Mucosa of stomach (tissue), 1 donor: Measurements from ENCODE around the gene RIOX2.

Source experiments
- H3K27me3 ChIP-seq: one replicate; pipeline ENCODE4 v1.7.0; 2013; ENCODE audit warnings: mild to moderate bottlenecking, low read length; ENCODE audit not compliant: control insufficient read depth, insufficient read depth
- H3K36me3 ChIP-seq: one replicate; pipeline ENCODE4 v1.7.0; 2013; ENCODE audit warnings: low read length; ENCODE audit not compliant: control insufficient read depth, insufficient read depth
- H3K4me1 ChIP-seq: one replicate; pipeline ENCODE4 v1.7.0; 2013; ENCODE audit warnings: mild to moderate bottlenecking, low read length; ENCODE audit not compliant: control insufficient read depth, insufficient read depth
- H3K4me3 ChIP-seq: one replicate; pipeline ENCODE4 v1.7.0; 2013; ENCODE audit warnings: low read length
- H3K9ac ChIP-seq: one replicate; pipeline ENCODE4 v1.7.0; 2013; ENCODE audit warnings: mild to moderate bottlenecking, low read length, moderate library complexity
- H3K9me3 ChIP-seq: one replicate; pipeline ENCODE4 v1.7.0; 2013; ENCODE audit warnings: mild to moderate bottlenecking, low read length, moderate library complexity; ENCODE audit not compliant: control insufficient read depth
- donor health status: Pancreatic carcinoma.

Gene RIOX2

DNA sequence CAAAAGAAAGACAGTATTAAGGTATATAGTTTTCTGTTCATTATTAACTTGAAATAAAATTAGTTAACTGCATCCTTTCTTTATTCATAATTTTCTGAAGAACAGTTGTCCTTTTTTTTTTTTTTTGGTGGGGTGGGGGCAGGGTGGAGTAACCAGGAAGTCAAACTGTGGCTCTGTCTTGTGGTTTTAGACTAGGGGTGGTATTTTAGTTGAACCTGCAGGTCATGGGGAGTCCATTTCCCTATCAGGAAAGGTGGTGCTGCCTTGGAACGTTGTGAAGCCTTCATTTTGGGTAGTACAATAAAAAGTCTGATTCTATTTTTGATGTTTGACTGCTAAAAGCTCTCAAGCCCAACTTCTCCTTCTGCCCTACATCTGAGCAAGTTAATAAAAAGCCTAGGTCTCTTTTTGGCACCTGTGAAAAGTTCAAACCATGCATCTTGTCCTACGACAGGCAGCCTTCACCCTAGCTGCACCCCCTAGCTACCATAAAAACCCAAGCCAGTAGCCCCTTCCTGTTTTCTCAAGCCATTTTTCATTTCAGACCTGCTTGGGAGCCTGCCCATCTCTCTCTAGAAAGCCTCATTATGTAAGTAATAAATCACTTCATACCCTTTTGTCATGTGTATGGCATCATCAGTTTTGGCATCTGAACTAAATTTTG, 31.2 kb upstream of the RIOX2 start:
- Histone ChIP-seq H3K4me3 (no peak overlapping the region), H3K9me3 (no peaks in the 10 kb centered on the region), H3K9ac (no peak overlapping the region), H3K36me3 (no peaks in the 10 kb centered on the region), H3K27me3 (no peaks in the 10 kb centered on the region), H3K4me1 (no peaks in the 10 kb centered on the region)

DNA sequence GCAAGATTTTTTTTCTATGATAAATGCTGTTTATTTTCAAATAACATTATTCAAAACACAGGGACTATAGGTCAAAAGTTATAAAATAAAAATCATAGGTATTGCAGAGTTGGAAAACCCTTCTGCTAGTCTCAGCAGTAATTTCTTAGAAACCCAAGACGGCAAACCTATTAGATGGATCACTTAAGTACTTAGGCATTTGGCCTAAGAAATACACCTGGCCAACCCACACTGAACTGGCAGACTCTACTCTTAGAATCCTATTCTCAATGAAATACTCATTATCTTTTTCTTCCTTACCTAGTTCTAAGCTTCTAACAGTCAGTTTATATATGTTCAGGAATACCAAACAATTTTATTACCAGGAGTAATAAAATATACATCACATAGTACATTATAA, 30.5 kb upstream of the RIOX2 start:
- no peaks in the 10 kb centered on the region for H3K36me3 ChIP-seq

GRCh38 chr3:97999994-98000393, 27.8 kb upstream of the RIOX2 start:
- Histone ChIP-seq H3K36me3 (no peaks in the 10 kb centered on the region), H3K9ac (no peak overlapping the region), H3K4me3 (no peak overlapping the region), H3K4me1 (no peaks in the 10 kb centered on the region), H3K27me3 (no peaks in the 10 kb centered on the region), H3K9me3 (no peaks in the 10 kb centered on the region)

More for the DNA sequence above, 30.5 kb upstream of the RIOX2 start:
- Histone ChIP-seq H3K27me3 (no peaks in the 10 kb centered on the region), H3K9me3 (no peaks in the 10 kb centered on the region), H3K9ac (no peak overlapping the region), H3K4me3 (no peak overlapping the region), H3K4me1 (no peaks in the 10 kb centered on the region)

DNA sequence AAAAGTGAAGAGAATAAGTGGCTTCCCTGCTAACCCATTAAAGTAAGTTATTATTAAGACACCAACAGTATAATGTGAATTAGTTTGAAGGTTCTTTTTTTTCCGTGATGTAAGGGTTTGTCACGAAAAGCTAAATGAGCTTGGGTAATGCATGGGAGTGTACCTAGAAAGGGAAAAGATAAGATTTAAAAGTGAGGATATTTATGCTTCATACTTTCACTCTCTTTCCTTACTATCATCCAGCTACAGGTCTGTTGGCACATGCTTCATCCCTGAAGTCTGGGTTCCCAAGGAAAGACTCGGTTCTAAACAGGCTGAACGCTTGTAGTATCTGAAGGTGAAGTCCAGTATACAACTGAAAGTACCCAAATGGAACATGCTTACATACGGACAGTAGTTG, 26.9 kb upstream of the RIOX2 start:
- H3K4me3 ChIP-seq = no peak overlapping the region
- H3K9me3 ChIP-seq = no peaks in the 10 kb centered on the region

GRCh38 chr3:97996988-97997387, 24.8 kb upstream of the RIOX2 start:
- Histone ChIP-seq H3K9ac (no peak overlapping the region), H3K9me3 (no peaks in the 10 kb centered on the region), H3K27me3 (no peaks in the 10 kb centered on the region), H3K4me1 (peaks cover 7% of the 10 kb centered on the region), H3K4me3 (no peak overlapping the region), H3K36me3 (no peaks in the 10 kb centered on the region)

More for the DNA sequence above, 26.9 kb upstream of the RIOX2 start:
- H3K9ac ChIP-seq = no peak overlapping the region
- no peaks in the 10 kb centered on the region for H3K27me3 ChIP-seq
- H3K4me1 ChIP-seq = peaks cover 7% of the 10 kb centered on the region
- no peaks in the 10 kb centered on the region for H3K36me3 ChIP-seq

GRCh38 chr3:97994328-97994945, 22.2 kb upstream of the RIOX2 start:
- H3K4me3 ChIP-seq = no peak overlapping the region
- no peaks in the 10 kb centered on the region for H3K9me3 ChIP-seq
- H3K36me3 ChIP-seq = no peaks in the 10 kb centered on the region
- no peaks in the 10 kb centered on the region for H3K27me3 ChIP-seq
- no peak overlapping the region for H3K9ac ChIP-seq
- H3K4me1 ChIP-seq = peaks cover 7% of the 10 kb centered on the region

- Histone ChIP-seq H3K36me3 (no peaks in the 10 kb centered on the region), H3K9me3 (no peaks in the 10 kb centered on the region), H3K4me1 (peaks cover 7% of the 10 kb centered on the region), H3K4me3 (no peak overlapping the region), H3K27me3 (no peaks in the 10 kb centered on the region), H3K9ac (no peak overlapping the region)
Measured at GRCh38 chr3:97993526-97993925, 21.3 kb upstream of the RIOX2 start.

DNA sequence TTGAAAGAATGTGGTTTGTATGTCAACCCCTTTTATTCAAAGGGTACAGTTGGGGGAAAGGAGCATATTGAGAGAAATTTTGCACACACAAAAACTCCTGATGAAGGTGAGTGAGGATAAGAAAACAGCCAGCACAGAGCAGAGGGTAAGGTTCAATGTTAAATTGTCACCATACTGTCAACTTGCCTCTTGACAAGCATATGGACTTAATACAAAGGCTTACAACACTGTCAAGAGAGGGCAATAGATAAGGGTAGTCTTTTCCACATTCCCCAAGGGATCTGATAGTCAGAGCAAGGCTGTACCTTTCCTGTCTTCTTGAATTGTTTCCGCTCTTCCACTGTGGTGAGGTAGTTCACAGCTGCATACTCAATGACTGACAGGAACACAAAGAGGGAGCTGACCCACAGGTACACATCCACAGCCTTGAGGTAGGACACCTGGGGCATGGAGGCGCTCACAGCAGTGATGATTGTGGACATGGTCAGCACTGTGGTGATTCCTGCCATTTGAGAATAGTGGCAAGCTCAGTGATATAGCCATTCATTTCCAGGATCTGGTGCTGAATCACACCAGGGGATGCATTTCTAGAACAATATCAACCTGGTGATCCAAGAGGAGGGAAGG, 20.4 kb upstream of the RIOX2 start:
- Histone ChIP-seq H3K27me3 (no peaks in the 10 kb centered on the region), H3K36me3 (no peaks in the 10 kb centered on the region), H3K4me3 (no peak overlapping the region), H3K9ac (no peak overlapping the region), H3K9me3 (no peaks in the 10 kb centered on the region), H3K4me1 (peaks cover 7% of the 10 kb centered on the region)

GRCh38 chr3:97991293-97991682, 19.1 kb upstream of the RIOX2 start:
- Histone ChIP-seq H3K27me3 (no peaks in the 10 kb centered on the region), H3K9ac (no peak overlapping the region), H3K36me3 (no peaks in the 10 kb centered on the region), H3K9me3 (no peaks in the 10 kb centered on the region), H3K4me3 (no peak overlapping the region), H3K4me1 (peaks cover 7% of the 10 kb centered on the region)

DNA sequence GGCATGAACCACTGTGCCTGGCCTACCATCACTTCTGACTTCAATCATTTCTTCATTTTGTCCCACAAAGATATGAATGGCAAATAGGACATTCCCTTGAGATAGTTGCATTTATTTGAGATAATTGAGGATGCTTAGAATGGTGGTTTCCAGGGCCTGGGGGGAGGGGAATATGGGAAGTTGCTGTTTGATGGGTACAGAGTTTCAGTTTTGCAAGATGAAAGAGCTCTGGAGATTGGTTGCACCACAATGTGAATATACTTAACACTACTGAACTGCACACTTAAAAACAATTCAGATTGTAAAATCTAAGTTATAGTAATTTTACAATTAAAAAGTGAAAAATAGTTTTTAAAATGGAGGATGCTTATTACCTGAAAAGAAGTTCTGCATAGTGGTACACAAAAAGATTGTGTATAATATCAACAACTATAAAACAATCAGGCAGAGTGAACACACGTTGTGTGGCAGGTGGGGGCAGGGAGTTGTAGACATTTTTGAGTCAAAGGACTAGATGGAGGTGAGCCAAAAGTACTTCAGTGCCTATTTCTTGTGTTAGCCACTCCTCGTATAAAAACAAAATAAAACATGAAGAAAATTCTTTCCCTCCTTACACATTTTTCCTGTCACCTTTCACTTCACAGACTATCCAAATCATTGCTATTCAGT, 18.5 kb upstream of the RIOX2 start:
- no peak overlapping the region for H3K4me3 ChIP-seq
- H3K9ac ChIP-seq = no peak overlapping the region
- H3K36me3 ChIP-seq = no peaks in the 10 kb centered on the region
- H3K9me3 ChIP-seq = no peaks in the 10 kb centered on the region
- H3K4me1 ChIP-seq = peaks cover 7% of the 10 kb centered on the region
- no peaks in the 10 kb centered on the region for H3K27me3 ChIP-seq

DNA sequence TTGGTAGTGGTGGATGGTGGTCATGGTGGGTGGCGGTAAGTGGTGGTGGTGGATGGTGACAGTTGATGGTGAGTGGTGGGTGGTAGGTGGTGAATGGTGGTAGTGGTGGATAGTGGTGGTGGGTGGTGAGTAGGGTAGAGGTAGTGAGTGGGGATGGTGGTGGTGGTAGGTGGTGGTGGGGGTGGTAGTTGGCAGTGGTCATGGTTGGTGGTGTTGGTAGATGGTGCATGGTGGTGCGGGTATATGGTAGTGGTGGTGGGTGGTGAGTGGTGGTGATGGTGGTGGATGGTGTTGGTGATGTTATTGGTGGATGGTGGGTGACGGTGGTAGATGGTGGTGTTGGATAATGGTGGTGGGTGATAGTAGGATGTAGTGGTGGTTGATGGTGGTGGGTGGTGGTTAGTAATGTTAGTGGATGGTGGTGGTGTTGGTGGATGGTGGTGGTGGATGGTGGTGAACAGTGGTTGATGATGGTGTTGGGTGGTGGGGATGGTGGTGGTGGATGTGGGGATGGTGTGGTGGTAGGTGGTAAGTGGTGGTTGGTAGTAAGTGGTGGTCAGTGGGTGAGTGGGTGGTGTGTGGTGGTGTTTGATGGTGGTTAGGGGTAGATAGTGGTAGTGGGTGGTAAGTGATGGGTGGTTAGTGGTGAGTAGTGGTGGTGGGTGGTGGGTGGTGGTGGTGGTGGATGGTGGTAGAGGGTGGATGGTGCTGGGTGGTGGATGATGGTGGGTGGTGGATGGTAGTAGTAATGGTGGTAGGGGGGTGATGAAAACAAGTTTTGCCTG, 16.7 kb upstream of the RIOX2 start:
- Histone ChIP-seq H3K4me3 (no peak overlapping the region), H3K4me1 (no peaks in the 10 kb centered on the region), H3K36me3 (no peaks in the 10 kb centered on the region), H3K27me3 (no peaks in the 10 kb centered on the region), H3K9ac (no peak overlapping the region), H3K9me3 (no peaks in the 10 kb centered on the region)
